Measurements from ENCODE around the gene SCAF8. TPM values are rescaled to one million over a fixed set of nuclear protein-coding genes. Genes with fewer than 3 reads are reported as not detected.
"Not testable (repeated sequence)": the region's sequence is repeated elsewhere in the genome, so short reads cannot be mapped to it uniquely, and the experiment has no call there.

SCAF8 gene
- total RNA-seq, 2 donors from 2014 or later, result 37.3 to 37.9 TPM

DNA sequence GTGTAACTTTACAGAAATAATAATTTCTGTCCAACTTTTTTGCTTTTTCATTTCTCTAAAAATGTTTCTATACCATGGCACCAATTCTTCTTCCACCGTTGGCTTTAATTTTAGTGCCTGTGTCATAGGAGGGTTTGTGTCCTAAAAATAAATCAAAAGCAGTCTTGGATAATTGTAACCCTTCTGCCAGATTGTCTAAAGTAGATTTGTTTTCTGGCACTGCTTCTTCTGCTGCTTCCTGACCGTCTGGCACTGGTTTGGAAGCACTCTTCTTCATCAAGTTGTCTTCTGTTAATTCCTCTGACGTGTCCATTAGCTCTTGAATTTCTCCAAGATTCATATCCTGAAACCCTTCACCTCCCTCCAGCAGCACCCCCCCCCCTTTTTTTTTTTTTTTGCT, 33.1 kb downstream of the SCAF8 start:
- intact Hi-C loops (cut with DNase I), result no loop called here
- DNase-seq (ENCODE audit: low spot score), result no peak

DNA sequence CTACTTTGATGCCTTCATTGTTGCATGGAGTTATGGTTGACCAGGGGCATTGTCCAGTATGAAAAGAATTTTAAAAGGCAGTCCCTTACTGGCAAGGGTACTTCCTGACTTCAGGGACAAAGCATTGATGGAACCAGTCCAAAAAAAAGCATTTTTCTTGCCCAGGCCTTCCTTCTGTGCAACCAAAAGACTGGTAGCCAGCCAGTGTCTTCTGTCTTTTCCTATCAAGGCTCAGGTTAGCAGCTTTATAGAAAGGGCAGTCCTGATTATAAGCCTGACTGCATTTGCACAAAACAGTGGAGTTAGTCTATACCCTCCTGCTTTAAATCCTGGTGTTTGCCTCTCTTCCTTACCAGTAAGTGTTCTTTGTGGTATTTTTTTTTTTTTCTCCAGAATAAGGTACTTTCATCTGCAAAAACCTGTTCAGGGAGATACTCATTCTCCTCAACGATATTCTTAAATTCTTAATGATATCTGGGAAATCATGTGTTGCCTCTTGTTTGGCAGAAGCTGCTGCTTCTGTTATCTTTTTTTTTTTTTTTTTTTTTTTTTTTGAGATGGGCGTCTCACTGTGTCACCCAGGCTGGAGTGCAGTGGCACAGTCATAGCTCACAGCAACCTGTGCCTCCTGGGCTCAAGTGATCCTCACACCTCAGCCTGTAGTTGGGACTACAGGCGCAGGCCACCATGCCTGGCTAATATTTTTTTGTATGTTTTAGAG, 33.9 kb downstream of the SCAF8 start:
- intact Hi-C loops (cut with DNase I), result no loop called here

DNA sequence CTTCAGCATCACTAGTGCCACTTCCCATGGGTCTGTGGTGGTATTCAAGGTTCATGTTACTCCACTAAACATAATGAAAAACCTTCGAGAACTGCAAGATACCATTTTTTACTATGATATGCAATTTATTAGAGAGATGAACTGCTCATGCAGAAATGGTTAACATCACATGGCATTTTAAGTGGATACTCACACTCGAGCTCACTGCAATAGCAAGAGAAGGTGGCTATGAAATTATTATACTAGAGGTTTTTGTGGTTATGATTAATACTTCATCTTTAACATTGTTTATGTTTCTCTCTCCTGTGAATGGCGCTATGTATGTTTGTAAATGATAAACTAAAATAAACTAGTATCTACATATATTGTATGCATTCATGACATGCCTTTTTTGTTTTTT, 35.1 kb downstream of the SCAF8 start:
- intact Hi-C loops (cut with DNase I), result no loop called here
- DNase-seq (ENCODE audit: low spot score), result no peak

More for the DNA sequence above, 33.9 kb downstream of the SCAF8 start:
- DNase-seq (ENCODE audit: low spot score), result no peak

GRCh38 chr6:154773610-154774089, 40.4 kb downstream of the SCAF8 start:
- DNase-seq (ENCODE audit: low spot score), result no peak
- intact Hi-C loops (cut with DNase I), result no loop called here

- intact Hi-C loops (cut with DNase I); DNase-seq (ENCODE audit: low spot score): not testable (repeated sequence)
Measured at GRCh38 chr6:154779157-154779556, 45.9 kb downstream of the SCAF8 start.

- no peak for DNase-seq (ENCODE audit: low spot score)
- intact Hi-C loops (cut with DNase I), result no loop called here
Measured at GRCh38 chr6:154782193-154782592, 49.0 kb downstream of the SCAF8 start.

GRCh38 chr6:154783229-154783628, 50.0 kb downstream of the SCAF8 start:
- intact Hi-C loops (cut with DNase I), result no loop called here
- DNase-seq (ENCODE audit: low spot score), result no peak

DNA sequence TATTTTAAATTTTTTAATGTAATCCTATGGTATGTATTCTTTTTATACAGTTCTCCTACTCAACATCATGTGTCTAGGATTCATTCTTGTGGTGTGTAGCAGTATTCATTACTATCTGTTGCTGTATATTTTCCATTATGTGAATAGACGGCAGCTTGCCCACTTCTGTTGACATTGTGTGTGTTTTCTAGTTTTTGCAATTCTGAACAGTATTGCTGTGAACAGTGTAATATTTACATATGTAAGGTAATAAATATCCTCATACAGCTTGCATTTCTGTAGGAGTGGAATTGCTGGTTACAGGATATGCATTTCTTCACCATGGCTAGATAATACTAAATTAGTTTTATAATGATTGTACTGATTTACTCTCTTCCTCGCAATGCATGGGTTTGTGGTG, 51.9 kb downstream of the SCAF8 start:
- intact Hi-C loops (cut with DNase I), result no loop called here
- DNase-seq (ENCODE audit: low spot score), result no peak

GRCh38 chr6:154786144-154786868, 53.1 kb downstream of the SCAF8 start:
- intact Hi-C loops (cut with DNase I), result no loop called here
- no peak for DNase-seq (ENCODE audit: low spot score)

DNA sequence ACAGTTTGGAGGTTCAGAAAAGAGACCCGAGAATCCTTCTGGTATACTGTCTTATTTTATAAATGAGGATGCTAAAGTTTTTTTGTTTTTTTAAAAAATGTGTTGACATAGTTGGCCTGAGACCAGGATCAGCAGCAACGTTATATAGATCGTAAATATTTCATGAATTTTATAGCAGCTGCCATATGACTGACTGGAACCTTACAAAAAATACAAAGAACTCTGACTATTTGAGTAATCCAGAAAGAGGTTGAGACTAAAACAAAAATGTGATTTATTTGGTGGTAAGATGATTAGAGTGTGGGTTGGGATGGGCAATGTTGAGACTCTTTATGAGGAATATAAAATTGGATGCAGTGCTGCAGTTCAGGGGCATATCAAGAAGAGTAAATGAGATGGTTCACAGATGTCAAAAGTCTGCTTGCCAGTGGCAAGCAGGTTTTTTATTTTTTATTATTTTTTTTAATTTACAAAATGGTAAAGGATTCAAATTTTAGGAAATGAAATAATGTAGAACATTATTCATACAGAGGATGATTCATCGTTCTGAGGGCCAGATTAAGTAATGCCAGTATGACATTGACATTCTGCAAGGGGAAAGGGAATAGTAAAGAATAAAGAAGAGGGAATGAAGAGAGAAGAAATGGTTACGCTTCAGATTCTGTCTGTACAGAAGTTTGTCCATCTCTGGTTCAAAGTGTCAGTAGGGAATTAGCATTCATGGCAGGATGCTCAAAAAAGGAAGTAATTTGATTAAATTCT, 58.5 kb downstream of the SCAF8 start:
- intact Hi-C loops (cut with DNase I), result no loop called here
- DNase-seq (ENCODE audit: low spot score), result no peak

GRCh38 chr6:154792325-154792724, 59.1 kb downstream of the SCAF8 start:
- intact Hi-C loops (cut with DNase I), result no loop called here
- DNase-seq (ENCODE audit: low spot score), result no peak

- no peak for DNase-seq (ENCODE audit: low spot score)
- intact Hi-C loops (cut with DNase I), result no loop called here
Measured at GRCh38 chr6:154792761-154793160, 59.5 kb downstream of the SCAF8 start.

DNA sequence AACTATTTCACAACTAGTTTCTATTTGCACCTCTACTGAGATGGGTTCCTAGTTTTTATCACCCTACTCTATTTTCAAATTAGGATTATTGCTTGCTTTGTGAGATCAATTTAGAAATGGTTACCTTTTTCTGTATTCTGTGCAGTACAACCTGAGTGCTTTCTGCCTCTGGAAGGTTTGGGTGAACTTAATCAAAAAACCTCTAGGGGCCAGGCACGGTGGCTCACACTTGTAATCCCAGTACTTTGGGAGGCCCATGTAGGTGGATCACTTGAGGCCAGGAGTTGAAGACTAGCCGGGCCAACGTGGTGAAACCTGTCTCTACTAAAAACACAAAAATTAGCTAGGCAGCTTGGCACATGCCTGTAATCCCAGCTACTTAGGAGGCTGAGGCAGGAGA, 63.3 kb downstream of the SCAF8 start:
- intact Hi-C loops (cut with DNase I), result no loop called here

GRCh38 chr6:154797857-154798256, 64.6 kb downstream of the SCAF8 start:
- intact Hi-C loops (cut with DNase I), result no loop called here
- DNase-seq (ENCODE audit: low spot score), result no peak

More for the DNA sequence above, 63.3 kb downstream of the SCAF8 start:
- no peak for DNase-seq (ENCODE audit: low spot score)

DNA sequence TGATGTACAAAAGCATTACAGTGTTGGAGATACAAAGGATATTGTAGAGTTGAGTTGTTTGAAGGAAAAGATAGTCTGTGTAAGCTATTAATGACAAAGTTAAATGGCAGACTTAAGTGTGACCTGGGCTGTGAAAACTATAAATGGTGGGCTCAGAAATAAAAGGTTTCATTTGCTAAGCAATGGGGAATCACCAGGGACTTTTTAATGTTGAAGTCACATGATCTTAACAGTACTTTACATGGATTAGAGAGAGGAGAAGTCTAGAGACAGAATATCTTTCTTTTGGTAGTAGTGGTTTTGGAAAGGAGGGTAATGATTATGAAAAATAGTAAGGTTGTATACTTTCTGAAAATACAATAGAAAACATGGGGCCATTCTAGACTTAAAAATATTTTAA, 67.1 kb downstream of the SCAF8 start:
- DNase-seq (ENCODE audit: low spot score), result no peak
- intact Hi-C loops (cut with DNase I), result loop anchor here in 1 of 2 donors (10.0 kb wide), 1 partner anchor 126 kb away; no protein-coding TSS in a partner anchor

- no peak for DNase-seq (ENCODE audit: low spot score)
- intact Hi-C loops (cut with DNase I), result loop anchor here in 1 of 2 donors (10.0 kb wide), 1 partner anchor 131 kb away; no protein-coding TSS in a partner anchor
Measured at GRCh38 chr6:154805288-154805911, 72.2 kb downstream of the SCAF8 start.

- intact Hi-C loops (cut with DNase I), result loop anchor here in 1 of 2 donors (10.0 kb wide), 1 partner anchor 132 kb away; no protein-coding TSS in a partner anchor
- no peak for DNase-seq (ENCODE audit: low spot score)
Measured at GRCh38 chr6:154806804-154807203, 73.6 kb downstream of the SCAF8 start.

DNA sequence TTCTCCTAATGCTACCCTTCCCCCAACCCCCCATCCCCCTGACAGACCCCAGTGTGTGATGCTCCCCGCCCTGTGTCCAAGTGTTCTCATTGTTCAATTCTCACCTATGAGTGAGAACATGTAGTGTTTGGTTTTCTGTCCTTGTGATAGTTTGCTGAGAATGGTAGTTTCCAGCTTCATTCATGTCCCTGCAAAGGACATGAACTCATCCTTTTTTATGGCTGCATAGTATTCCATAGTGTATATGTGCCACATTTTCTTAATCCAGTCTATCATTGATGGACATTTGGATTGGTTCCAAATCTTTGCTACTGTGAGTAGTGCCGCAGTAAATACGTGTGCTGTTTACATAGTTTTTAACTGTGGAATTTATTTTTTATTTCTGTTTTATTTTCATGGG, 78.4 kb downstream of the SCAF8 start:
- intact Hi-C loops (cut with DNase I), result loop anchor here in 1 of 2 donors (5.0 kb wide), 1 partner anchor 134 kb away; no protein-coding TSS in a partner anchor
- not testable (repeated sequence) for DNase-seq (ENCODE audit: low spot score)

DNA sequence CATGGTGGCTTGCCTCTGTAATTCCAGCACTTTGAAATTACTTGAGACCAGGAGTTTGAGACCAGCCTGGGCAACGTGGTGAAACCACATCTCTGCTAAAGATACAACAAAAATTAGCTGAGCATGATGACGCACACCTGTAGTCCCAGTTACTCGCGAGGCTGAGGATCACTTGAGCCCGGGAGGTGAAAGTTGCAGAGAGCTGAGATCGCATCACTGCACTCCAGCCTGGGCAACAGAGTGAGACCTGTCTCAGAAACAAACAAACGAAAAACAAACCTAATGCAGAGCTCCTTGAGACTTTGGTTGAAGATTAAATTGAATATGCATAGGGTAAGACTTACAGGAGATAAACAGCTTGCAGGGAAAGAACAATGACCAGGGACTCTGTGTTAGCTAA, 80.8 kb downstream of the SCAF8 start:
- intact Hi-C loops (cut with DNase I), result loop anchor here in 1 of 2 donors (5.0 kb wide), 1 partner anchor 137 kb away; no protein-coding TSS in a partner anchor

More for the DNA sequence above, 80.8 kb downstream of the SCAF8 start:
- DNase-seq (ENCODE audit: low spot score), result no peak

Data from posterior vena cava (tissue), 2 donors.